PFSK-1 (cell line): Measurements from ENCODE around the gene DCBLD1.

Experiments
- FOXP2 ChIP-seq: optimal IDR thresholded peaks from 2 replicates; pipeline ENCODE3; 2011; ENCODE audit warnings: borderline replicate concordance, control low read depth, inconsistent platforms; ENCODE audit not compliant: insufficient read depth; ENCODE audit errors: extremely low read length, extremely low read depth
- POLR2AphosphoS5 ChIP-seq: IDR thresholded peaks from 2 replicates; pipeline ENCODE4 v1.6.1; 2012; ENCODE audit warnings: low read depth, mild to moderate bottlenecking, control low read depth, low read length, moderate library complexity
- REST ChIP-seq, 2 experiments: IDR thresholded peaks; 2 replicates each; pipeline versions ENCODE4 v1.6.1 to v1.8.0; 2011 to 2012; ENCODE audit warnings: low read depth in 2 of 2, low read length in 2 of 2, control low read depth in 1 of 2, inconsistent platforms in 1 of 2, mild to moderate bottlenecking in 1 of 2, moderate library complexity in 1 of 2; ENCODE audit not compliant: insufficient read depth in 1 of 2
- SIN3A ChIP-seq: IDR thresholded peaks from 2 replicates; pipeline ENCODE4 v1.6.1; 2012; ENCODE audit warnings: mild to moderate bottlenecking, low read length, moderate library complexity, borderline replicate concordance; ENCODE audit not compliant: insufficient read depth
- TAF1 ChIP-seq: IDR thresholded peaks from 2 replicates; pipeline ENCODE4 v1.6.1; 2012; ENCODE audit warnings: low read length, control low read depth, borderline replicate concordance; ENCODE audit not compliant: insufficient read depth

The DCBLD1 gene

DNA sequence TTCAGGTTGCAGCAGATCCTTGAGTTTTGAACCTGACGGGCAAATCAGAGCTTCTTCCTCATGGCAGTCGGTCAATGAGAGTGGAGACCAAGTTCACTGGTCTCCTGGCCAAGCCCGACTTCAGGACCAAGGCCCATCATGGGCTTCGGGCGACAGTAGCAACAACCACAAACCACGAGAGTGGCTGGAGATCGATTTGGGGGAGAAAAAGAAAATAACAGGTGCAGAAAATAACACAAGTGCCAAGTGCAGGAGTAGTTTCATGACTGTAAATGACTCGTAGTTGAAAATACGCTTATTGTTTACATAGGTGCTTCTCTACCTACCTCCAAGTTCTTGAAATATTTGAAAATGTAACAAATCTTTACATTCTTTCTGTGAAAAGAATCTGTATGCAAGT is 56.1 kb downstream of the DCBLD1 start:
- TF ChIP-seq TAF1 = no peak
- no peak for TF ChIP-seq FOXP2
- no peak for TF ChIP-seq SIN3A
- no peak for TF ChIP-seq REST (IDR thresholded peaks at IDR 0.05; ENCODE audit: insufficient read depth in 1 of 2, low read depth in 2 of 2, low read length in 2 of 2)
- no peak for TF ChIP-seq POLR2AphosphoS5

- TF ChIP-seq FOXP2 (no peak), REST (IDR thresholded peaks at IDR 0.05; ENCODE audit: insufficient read depth in 1 of 2, low read depth in 2 of 2, low read length in 2 of 2) (no peak), POLR2AphosphoS5 (no peak), SIN3A (no peak), TAF1 (no peak)
Measured at GRCh38 chr6:117540670-117541069, 58.2 kb downstream of the DCBLD1 start.

GRCh38 chr6:117542493-117542892 is 60.0 kb downstream of the DCBLD1 start:
- TF ChIP-seq SIN3A (no peak), REST (IDR thresholded peaks at IDR 0.05; ENCODE audit: insufficient read depth in 1 of 2, low read depth in 2 of 2, low read length in 2 of 2) (no peak), POLR2AphosphoS5 (no peak), FOXP2 (no peak), TAF1 (no peak)

- TF ChIP-seq POLR2AphosphoS5 = no peak
- TF ChIP-seq TAF1 = no peak
- TF ChIP-seq REST (IDR thresholded peaks at IDR 0.05; ENCODE audit: insufficient read depth in 1 of 2, low read depth in 2 of 2, low read length in 2 of 2) = no peak
- TF ChIP-seq FOXP2 = no peak
- TF ChIP-seq SIN3A = no peak
Measured at GRCh38 chr6:117544716-117545115, 62.2 kb downstream of the DCBLD1 start.

DNA sequence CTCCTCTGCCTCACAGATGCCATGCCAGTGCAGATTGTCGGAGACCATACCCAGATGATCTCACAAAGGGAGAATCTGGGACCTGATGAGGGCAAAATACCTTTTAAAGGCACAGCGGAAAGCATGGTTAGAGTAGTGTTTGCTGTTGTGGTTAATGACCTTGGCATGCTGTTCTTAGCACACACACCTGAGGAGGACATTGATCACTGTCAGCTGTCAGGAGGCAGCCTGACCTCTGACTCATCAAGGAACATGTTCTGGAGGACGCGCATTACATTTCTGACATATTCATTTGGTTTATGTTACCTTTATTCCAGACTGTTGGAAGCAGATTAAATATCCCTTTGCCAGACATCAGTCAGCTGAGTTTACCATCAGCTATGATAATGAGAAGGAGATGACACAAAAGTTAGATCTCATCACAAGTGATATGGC is 62.7 kb downstream of the DCBLD1 start:
- TF ChIP-seq REST (IDR thresholded peaks at IDR 0.05; ENCODE audit: insufficient read depth in 1 of 2, low read depth in 2 of 2, low read length in 2 of 2) (no peak), SIN3A (no peak), FOXP2 (no peak), POLR2AphosphoS5 (no peak), TAF1 (no peak)
